Activated CD8-positive, alpha-beta memory T cell treated with anti-CD3 and anti-CD28 coated beads for 24 hours (primary cell): Measurements from ENCODE around the gene IQCE.

ENCODE experiments used
- DNase-seq: peaks from one replicate; pipeline ENCODE4 v3.0.0-alpha.2; 2020

The IQCE gene

GRCh38 chr7:2558629-2559282 is at the start of gene IQCE:
TSS of gene IQCE (plus strand) at chr7:2558979. CDS start at chr7:2559182, 203 bp downstream.
- DNase-seq, result peak; percentile 97

GRCh38 chr7:2509298-2509906 is 49.4 kb upstream of the IQCE start:
- no peak for DNase-seq

GRCh38 chr7:2510130-2510776 is 48.5 kb upstream of the IQCE start:
- DNase-seq, result no peak

GRCh38 chr7:2510909-2511768 is 47.6 kb upstream of the IQCE start:
- peak; percentile 83 for DNase-seq

GRCh38 chr7:2511769-2512168 is 47.0 kb upstream of the IQCE start:
- DNase-seq, result no peak

- DNase-seq, result no peak
Measured at GRCh38 chr7:2512179-2512661, 46.6 kb upstream of the IQCE start.

GRCh38 chr7:2512713-2513112 is 46.1 kb upstream of the IQCE start:
- no peak for DNase-seq

- DNase-seq, result no peak
Measured at GRCh38 chr7:2513702-2514101, 45.1 kb upstream of the IQCE start.

- no peak for DNase-seq
Measured at GRCh38 chr7:2514473-2515423, 44.0 kb upstream of the IQCE start.

- DNase-seq, result no peak
Measured at GRCh38 chr7:2515424-2516193, 43.2 kb upstream of the IQCE start.

- no peak for DNase-seq
Measured at GRCh38 chr7:2516194-2516555, 42.6 kb upstream of the IQCE start.

GRCh38 chr7:2517026-2517425 is 41.8 kb upstream of the IQCE start:
- DNase-seq, result no peak

- no peak for DNase-seq
Measured at GRCh38 chr7:2517678-2518507, 40.9 kb upstream of the IQCE start.

GRCh38 chr7:2518737-2519118 is 40.1 kb upstream of the IQCE start:
- no peak for DNase-seq

GRCh38 chr7:2519119-2519930 is 39.5 kb upstream of the IQCE start, which contains the start of gene LFNG:
TSS of gene LFNG (plus strand) at chr7:2519774. CDS start at chr7:2519862, 88 bp downstream.
- DNase-seq, result peak; percentile 93

GRCh38 chr7:2520131-2520760 is 38.5 kb upstream of the IQCE start:
- peak; percentile 75 for DNase-seq

- DNase-seq, result no peak
Measured at GRCh38 chr7:2520761-2521290, 38.0 kb upstream of the IQCE start.

- peak; percentile 74 for DNase-seq
Measured at GRCh38 chr7:2521341-2521745, 37.4 kb upstream of the IQCE start.
